ENCODE measurements around the gene ADH4.

ADH4 gene

DNA sequence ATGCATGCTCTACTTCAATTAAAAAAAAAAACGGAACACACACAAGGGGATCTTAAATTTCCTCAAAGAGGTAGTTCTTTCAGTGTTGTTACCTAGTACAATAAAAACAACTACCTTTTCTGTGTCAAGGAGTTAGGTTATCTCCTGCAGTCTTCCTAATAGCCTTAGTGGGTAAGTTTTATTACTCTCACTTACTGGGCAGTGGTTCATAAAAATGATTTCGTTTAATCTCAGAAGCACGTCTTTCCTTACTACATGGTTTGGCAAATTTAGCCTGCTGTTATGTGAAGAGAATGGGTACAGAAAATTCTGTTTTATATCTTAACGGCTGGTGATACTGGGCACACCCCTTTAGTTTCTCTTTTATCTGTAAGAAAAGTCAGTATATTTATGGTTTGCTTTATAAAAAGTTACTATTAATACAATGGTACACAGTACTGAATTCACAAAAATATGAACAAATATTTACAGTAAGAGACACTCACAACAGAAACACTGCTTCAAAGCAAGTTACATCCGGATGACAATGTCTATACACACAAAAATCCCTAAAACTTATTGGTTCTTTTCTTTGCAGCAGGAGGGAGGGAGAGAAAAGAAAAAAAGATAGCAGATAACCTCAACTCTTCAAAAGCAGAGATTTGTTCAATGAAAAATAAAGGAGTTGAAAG is 64.3 kb downstream of the ADH4 start:
- H3K9me3 ChIP-seq (ENCODE audit: insufficient read depth, low read depth, low read length): no peaks in the 10 kb centered on the region
- WGBS: 97% methylated on average over 4 of the region's 5 CpGs
- no peaks in the 10 kb centered on the region for H3K4me1 ChIP-seq (ENCODE audit: insufficient read depth, low read length)
- H3K9ac ChIP-seq (ENCODE audit: low read depth, low read length): no peak overlapping the region
- H3K36me3 ChIP-seq (ENCODE audit: insufficient read depth, low read length): peaks cover 100% of the 10 kb centered on the region
- no peak overlapping the region for H3K4me3 ChIP-seq (ENCODE audit: low read length)
- H3K27me3 ChIP-seq (ENCODE audit: insufficient read depth, low read length): no peaks in the 10 kb centered on the region
- no peak overlapping the region for H3K27ac ChIP-seq (ENCODE audit: low read depth, low read length)

- no peaks in the 10 kb centered on the region for H3K4me1 ChIP-seq (ENCODE audit: insufficient read depth, low read length)
- H3K36me3 ChIP-seq (ENCODE audit: insufficient read depth, low read length): peaks cover 100% of the 10 kb centered on the region
- no peak overlapping the region for H3K9ac ChIP-seq (ENCODE audit: low read depth, low read length)
- WGBS: 93% methylated on average over 5 of the region's 5 CpGs
- no peak overlapping the region for H3K27ac ChIP-seq (ENCODE audit: low read depth, low read length)
- H3K27me3 ChIP-seq (ENCODE audit: insufficient read depth, low read length): no peaks in the 10 kb centered on the region
- no peak overlapping the region for H3K4me3 ChIP-seq (ENCODE audit: low read length)
- H3K9me3 ChIP-seq (ENCODE audit: insufficient read depth, low read depth, low read length): no peaks in the 10 kb centered on the region
Measured at GRCh38 chr4:99078931-99079624, 65.0 kb downstream of the ADH4 start.

DNA sequence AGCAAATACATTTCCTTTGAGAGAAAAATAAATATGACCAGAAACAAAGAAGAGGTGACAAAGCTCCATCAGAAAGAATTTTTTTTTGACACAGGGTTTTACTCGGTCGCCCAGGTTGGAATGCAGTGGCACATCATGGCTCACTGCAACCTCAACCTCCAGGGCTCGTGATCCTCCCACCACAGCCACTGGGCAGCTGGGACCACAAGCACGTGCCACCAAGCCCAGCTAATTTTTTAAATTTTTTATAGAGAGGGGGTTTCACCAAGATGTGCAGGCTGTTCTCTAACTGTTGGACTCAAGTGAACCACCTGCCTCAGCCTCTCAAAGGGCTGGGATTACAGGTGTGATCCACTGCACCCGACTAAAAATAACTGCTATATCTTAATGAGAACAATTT is 65.8 kb downstream of the ADH4 start:
- no peaks in the 10 kb centered on the region for H3K9me3 ChIP-seq (ENCODE audit: insufficient read depth, low read depth, low read length)
- H3K9ac ChIP-seq (ENCODE audit: low read depth, low read length): no peak overlapping the region
- peaks cover 100% of the 10 kb centered on the region for H3K36me3 ChIP-seq (ENCODE audit: insufficient read depth, low read length)
- no peak overlapping the region for H3K4me3 ChIP-seq (ENCODE audit: low read length)
- 99% methylated on average over 5 of the region's 5 CpGs for WGBS
- H3K27me3 ChIP-seq (ENCODE audit: insufficient read depth, low read length): no peaks in the 10 kb centered on the region
- no peaks in the 10 kb centered on the region for H3K4me1 ChIP-seq (ENCODE audit: insufficient read depth, low read length)
- H3K27ac ChIP-seq (ENCODE audit: low read depth, low read length): no peak overlapping the region

GRCh38 chr4:99077177-99077576 is 66.9 kb downstream of the ADH4 start:
- 99% methylated on average over 4 of the region's 4 CpGs for WGBS
- Histone ChIP-seq H3K9ac (ENCODE audit: low read depth, low read length) (no peak overlapping the region), H3K4me1 (ENCODE audit: insufficient read depth, low read length) (no peaks in the 10 kb centered on the region), H3K36me3 (ENCODE audit: insufficient read depth, low read length) (peaks cover 99% of the 10 kb centered on the region), H3K4me3 (ENCODE audit: low read length) (no peak overlapping the region), H3K9me3 (ENCODE audit: insufficient read depth, low read depth, low read length) (no peaks in the 10 kb centered on the region), H3K27ac (ENCODE audit: low read depth, low read length) (no peak overlapping the region), H3K27me3 (ENCODE audit: insufficient read depth, low read length) (no peaks in the 10 kb centered on the region)

GRCh38 chr4:99076292-99076976 is 67.7 kb downstream of the ADH4 start:
- Histone ChIP-seq H3K9ac (ENCODE audit: low read depth, low read length) (no peak overlapping the region), H3K27me3 (ENCODE audit: insufficient read depth, low read length) (no peaks in the 10 kb centered on the region), H3K4me3 (ENCODE audit: low read length) (no peak overlapping the region), H3K9me3 (ENCODE audit: insufficient read depth, low read depth, low read length) (no peaks in the 10 kb centered on the region), H3K4me1 (ENCODE audit: insufficient read depth, low read length) (no peaks in the 10 kb centered on the region), H3K27ac (ENCODE audit: low read depth, low read length) (no peak overlapping the region), H3K36me3 (ENCODE audit: insufficient read depth, low read length) (peaks cover 99% of the 10 kb centered on the region)
- 98% methylated on average over 5 of the region's 5 CpGs for WGBS

GRCh38 chr4:99074816-99075215 is 69.3 kb downstream of the ADH4 start:
- H3K9me3 ChIP-seq (ENCODE audit: insufficient read depth, low read depth, low read length): no peaks in the 10 kb centered on the region
- H3K4me1 ChIP-seq (ENCODE audit: insufficient read depth, low read length): no peaks in the 10 kb centered on the region
- H3K4me3 ChIP-seq (ENCODE audit: low read length): no peak overlapping the region
- peaks cover 99% of the 10 kb centered on the region for H3K36me3 ChIP-seq (ENCODE audit: insufficient read depth, low read length)
- H3K27me3 ChIP-seq (ENCODE audit: insufficient read depth, low read length): no peaks in the 10 kb centered on the region
- H3K27ac ChIP-seq (ENCODE audit: low read depth, low read length): no peak overlapping the region
- no peak overlapping the region for H3K9ac ChIP-seq (ENCODE audit: low read depth, low read length)
- WGBS: 95% methylated on average over 7 of the region's 7 CpGs
